GM20000 (cell line): ENCODE data around the gene SLC51A.
"Not testable (repeated sequence)": the region's sequence is repeated elsewhere in the genome, so short reads cannot be mapped to it uniquely, and the experiment has no call there.

Experiments used
- DNase-seq: peaks from one replicate; pipeline ENCODE4 v3.0.0; 2012; ENCODE audit warnings: low spot score
- TF ChIP-seq, protein P1 (sequence below): IDR thresholded peaks from 2 replicates; pipeline ENCODE4 v1.5.1; 2012; ENCODE audit warnings: mild to moderate bottlenecking, control low read depth; ENCODE audit errors: extremely low read depth, missing control alignments

The SLC51A gene

DNA sequence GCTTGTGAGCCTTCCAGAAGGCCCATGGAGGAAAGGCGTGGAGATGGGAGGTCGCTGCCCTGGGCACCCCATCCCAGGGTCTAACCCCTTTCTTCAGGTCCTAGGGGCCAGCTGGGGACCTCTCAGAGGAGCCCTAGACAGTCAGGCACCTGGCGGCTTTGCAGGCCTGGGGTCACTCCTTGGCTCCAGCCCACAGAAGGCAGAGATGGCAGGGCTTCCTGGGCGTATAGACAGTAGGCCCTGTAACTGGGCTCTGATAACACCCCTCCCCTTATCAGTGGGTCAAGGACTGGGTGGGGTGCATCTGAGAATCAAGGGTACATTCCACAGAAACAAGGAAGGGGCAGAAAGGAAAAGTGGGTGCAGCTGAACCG lies 21.8 kb upstream of the SLC51A start:
- DNase-seq = no peak
- TF ChIP-seq, protein P1, sequence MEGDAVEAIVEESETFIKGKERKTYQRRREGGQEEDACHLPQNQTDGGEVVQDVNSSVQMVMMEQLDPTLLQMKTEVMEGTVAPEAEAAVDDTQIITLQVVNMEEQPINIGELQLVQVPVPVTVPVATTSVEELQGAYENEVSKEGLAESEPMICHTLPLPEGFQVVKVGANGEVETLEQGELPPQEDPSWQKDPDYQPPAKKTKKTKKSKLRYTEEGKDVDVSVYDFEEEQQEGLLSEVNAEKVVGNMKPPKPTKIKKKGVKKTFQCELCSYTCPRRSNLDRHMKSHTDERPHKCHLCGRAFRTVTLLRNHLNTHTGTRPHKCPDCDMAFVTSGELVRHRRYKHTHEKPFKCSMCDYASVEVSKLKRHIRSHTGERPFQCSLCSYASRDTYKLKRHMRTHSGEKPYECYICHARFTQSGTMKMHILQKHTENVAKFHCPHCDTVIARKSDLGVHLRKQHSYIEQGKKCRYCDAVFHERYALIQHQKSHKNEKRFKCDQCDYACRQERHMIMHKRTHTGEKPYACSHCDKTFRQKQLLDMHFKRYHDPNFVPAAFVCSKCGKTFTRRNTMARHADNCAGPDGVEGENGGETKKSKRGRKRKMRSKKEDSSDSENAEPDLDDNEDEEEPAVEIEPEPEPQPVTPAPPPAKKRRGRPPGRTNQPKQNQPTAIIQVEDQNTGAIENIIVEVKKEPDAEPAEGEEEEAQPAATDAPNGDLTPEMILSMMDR = no peak

DNA sequence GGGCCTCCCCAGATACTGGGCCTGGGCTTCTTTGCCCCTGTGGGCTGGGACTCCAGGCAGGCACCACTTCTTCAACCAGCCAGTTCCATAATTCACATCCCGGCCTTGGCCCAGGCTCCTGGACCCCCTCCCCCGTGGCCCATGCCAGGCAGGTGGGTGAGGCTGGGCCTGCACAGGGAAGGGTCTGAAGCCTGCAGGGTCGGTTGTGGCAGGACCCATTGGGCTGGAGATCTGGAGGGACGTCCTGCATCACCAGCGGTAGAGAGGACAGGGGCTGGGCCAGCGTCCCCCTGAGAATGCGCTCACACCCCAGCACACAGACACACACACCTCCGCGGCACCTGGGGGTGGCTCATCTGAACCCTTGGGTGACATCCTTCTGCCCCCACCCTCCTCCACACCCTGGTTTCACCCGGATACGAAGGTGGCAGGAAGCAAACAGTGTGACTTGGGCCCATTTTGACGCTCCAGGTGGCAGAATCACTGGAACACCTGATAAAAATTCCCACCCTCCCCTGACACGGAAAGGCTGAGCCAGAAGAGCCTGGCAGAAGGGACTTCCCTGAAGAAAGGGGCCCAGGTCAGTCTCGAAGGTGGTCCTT lies 20.6 kb upstream of the SLC51A start:
- TF ChIP-seq, protein P1 = no peak
- DNase-seq = no peak

DNA sequence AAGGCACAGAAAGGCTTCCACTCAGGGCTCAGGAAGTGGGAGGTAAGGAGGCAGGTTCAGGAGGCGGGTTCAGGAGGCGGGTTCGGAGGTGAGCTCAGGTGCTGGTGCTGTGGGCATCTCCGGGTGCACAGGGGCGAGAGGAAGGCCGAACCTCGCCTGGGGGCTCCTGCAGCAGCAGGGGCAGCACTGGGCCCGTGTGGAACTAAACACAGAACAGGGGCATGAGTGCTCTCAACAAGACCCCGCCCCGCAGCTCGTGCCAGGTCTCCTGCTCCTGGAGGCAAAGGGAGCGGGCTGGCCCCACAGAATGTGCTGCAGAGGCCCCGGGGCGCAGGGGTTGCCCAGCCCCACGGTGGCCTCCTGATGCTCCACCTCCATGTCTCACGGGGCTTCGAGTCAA lies 18.8 kb upstream of the SLC51A start:
- TF ChIP-seq, protein P1 = no peak
- DNase-seq = no peak

DNA sequence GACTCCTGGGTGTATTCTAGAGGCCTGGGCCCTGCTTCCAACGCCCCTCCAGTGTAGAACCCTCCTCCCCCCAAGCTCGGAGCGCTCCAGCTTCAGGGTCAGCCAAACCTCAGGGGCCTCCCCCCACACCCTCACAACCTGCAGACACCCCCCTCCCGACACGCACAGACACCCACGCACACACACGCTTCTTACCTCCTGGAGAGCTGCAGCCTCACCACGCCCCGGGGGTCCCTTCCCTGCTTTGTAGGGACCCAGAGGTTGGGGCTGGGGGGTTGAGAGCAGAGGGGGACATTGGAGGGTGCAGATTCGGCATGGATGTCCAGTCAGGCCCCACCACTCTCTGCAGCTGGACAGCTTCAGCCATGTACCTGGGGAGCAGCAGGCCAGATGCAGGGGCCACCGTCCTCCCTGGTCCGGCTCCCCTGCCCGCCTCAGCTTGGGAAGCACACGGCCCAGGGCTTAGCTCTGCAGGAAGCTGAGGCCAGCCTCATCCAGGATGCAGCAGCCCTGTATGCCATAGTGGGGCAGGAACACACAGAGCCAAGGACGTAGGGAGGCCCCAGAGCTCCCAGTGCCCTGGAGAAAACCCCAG lies 18.2 kb upstream of the SLC51A start:
- TF ChIP-seq, protein P1 = no peak
- DNase-seq = no peak

DNA sequence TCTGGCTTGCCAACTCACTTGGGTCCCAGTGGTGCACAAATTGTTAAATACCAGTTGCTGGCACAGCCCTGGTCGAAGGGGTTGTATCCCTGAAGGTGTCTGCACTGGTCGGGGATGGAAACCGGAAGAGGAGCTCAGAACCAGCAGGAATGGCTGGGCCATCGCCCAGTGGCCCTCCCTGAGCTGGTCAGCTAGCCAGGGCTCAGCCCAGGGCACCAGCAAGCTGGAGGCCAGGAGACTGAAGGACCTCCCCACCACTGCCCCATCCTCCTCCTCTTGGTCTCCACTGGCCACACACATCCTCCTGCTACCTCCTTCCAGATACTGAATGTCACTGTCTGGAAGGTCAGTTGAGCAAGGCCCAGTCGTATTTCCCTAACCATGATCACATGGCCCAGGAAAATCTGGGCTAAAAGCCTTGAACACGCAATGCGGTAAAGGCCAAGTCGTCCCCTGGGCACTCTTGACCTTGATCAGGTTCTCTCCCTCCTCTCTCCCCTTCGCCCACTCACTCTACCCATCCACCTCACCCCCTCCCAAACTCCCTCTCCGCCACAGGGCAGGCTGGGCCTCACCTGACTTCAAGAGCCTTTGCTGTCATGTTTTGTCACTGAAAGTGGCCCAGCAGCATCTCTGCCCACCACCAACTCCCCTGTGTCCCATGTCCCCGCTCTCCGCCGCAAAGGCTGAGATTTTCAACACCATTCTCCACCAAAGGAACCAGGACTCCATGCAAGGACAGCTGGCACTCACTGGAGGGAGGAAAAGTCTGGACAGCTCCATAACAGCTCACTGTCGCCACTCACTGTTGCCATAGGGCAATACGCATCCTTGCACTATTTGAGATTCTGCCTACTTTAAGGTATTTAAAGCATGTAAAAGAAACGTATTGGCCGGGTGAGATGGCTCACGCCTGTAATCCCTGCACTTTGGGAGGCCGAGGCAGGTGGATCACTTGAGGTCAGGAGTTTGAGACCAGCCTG lies 17.3 kb upstream of the SLC51A start:
- TF ChIP-seq, protein P1 = peak; percentile 20
- DNase-seq = no peak

GRCh38 chr3:196202516-196202970 lies 13.8 kb upstream of the SLC51A start:
- TF ChIP-seq, protein P1 = no peak
- DNase-seq = peak; percentile 68

DNA sequence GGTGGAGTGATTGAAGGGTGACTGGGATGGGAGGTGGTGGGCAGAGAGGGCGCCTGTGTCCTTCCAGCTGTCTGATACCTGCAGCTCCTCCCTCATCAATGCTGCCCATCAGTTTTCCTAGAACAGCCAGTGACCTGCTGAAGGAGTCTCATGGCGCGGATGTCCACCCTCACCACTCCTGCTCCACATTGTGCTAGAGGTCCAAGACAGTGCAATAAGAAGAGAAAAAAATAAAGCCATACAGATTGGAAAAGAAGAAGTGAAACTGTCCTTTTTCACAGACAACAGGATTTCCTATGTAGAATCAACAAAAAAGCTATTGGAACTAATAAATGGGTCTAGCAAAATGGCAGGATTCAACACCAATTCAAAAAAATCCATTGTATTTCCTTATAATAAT lies 12.5 kb upstream of the SLC51A start:
- TF ChIP-seq, protein P1 = no peak

DNA sequence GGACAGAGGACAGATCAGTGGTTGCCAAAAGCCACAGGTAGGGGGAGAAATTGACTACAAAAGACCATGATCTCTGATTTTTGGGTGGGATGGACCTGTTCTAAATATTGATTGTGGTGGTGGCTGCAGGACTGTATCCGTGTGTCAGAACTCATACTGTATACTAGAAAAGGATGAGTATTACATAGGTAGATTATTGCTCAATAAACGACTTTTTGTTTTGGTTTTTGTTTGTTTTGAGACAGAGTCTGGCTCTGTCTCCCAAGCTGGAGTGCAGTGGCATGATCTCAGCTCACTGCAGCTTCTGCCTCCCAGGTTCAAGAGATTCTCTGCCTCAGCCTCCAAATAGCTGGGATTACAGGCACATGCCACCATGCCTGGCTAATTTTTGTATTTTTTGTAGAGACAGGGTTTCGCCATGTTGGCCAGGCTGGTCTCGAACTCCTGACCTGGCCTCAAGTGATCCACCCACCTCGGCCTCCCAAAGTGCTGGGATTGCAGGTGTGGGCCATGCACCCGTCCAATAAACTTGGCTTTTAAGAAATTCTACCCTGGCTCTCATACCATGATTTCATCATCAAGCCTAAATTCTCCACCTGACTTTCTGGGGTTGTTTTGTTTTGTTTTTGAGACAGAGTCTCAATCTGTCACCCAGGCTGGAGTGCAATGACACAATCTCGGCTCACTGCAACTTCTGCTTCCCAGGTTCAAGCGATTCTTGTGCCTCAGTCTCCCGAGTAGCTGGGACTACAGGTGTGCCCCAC lies 10.7 kb upstream of the SLC51A start:
- DNase-seq = not testable (repeated sequence)

More for the DNA sequence above, 12.5 kb upstream of the SLC51A start:
- no peak for DNase-seq
